ENCODE data around the gene OR1J1.

The OR1J1 gene, protein sequence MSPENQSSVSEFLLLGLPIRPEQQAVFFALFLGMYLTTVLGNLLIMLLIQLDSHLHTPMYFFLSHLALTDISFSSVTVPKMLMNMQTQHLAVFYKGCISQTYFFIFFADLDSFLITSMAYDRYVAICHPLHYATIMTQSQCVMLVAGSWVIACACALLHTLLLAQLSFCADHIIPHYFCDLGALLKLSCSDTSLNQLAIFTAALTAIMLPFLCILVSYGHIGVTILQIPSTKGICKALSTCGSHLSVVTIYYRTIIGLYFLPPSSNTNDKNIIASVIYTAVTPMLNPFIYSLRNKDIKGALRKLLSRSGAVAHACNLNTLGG
- 0 reads per million in 4 donors for total RNA-seq

DNA sequence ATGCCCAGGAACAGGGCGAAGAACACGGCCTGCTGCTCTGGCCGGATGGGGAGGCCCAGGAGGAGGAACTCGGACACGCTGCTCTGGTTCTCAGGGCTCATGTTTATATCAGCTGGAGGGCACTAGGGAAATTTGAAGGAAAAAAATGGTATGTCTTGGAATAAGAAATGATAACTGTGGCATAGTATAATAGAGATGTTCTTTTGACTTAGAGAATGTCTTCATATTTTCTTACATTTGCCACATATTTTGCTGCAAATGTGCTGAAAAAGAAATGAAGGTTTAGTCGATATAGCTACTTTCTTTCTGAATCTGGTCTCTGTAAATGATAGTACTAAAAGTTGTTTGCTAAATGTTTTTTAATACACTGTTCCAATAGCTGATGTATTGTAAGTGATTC lies at the start of gene OR1J1:
Gene OR1J1, minus strand, starts transcription at position 101 of the 400 bp plus-strand sequence. Its CDS starts 0 bp downstream, at position 101.
- DNase-seq = no peak

DNA sequence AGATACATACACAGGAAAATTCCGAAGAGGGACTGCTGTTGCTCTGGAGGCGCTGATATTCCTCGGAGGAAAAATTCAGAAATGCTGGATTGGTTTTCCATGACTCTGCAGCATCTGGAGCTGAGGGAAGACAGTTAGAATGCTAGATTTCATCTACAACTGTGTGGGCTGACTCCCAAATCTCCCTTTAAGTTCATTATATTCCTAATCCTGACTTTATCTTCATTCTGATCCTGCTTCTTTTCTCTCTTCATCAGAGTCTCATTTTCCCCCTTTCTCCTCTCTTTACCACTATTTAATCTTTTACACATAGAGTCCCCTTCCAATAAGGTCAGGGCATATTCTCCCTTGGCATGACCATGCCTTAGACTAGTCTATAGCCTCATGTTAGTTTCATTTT lies 49.5 kb upstream of the OR1J1 start, which contains the start of gene OR1N1:
Gene OR1N1, minus strand, starts transcription at position 101 of the 400 bp plus-strand sequence. Its CDS starts 0 bp downstream, at position 101.
- no peak for DNase-seq

DNA sequence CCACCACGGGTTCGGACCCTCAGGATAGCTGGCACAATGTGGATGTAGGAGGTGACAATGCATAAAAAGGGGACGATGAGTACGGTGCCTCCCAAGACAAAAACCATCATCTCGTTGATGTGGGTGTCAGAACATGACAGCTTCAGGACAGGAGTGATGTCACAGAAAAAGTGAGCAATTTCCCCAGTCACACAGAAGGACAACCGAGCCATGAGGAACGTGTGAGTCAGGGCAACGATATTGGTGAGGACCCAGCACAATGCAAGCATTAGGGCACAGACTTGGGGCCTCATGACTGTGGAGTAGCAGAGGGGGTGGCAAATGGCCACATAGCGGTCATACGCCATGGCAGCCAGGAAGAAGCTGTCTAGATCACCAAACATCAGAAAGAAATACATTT lies 48.9 kb upstream of the OR1J1 start:
- no peak for DNase-seq

DNA sequence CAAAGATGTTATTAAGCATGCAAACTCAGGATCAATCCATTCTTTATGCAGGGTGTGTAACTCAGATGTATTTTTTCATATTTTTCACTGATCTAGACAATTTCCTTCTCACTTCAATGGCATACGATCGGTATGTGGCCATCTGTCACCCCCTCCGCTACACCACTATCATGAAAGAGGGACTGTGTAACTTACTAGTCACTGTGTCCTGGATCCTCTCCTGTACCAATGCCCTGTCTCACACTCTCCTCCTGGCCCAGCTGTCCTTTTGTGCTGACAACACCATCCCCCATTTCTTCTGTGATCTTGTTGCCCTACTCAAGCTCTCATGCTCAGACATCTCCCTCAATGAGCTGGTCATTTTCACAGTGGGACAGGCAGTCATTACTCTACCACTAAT lies 41.6 kb upstream of the OR1J1 start:
- no peak for DNase-seq

DNA sequence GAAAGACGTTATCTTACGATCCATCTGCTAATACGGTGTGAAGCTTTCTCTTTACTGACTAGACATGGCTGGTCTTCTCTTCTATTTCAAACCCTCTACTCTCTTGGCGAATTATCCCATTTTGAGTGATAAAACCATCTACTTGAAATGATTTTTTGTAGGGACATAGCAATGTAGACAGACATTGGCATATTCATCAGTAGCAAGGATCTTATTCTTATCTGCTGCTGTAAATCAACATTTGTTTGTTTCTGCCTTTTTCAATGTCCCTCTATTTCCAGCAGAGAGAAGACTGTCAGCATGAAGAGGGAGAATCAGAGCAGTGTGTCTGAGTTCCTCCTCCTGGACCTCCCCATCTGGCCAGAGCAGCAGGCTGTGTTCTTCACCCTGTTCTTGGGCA lies 41.1 kb upstream of the OR1J1 start, which contains the start of gene OR1J4:
Gene OR1J4, plus strand, starts transcription at position 301 of the 400 bp plus-strand sequence. Its CDS starts 0 bp downstream, at position 301.
- no peak for DNase-seq

DNA sequence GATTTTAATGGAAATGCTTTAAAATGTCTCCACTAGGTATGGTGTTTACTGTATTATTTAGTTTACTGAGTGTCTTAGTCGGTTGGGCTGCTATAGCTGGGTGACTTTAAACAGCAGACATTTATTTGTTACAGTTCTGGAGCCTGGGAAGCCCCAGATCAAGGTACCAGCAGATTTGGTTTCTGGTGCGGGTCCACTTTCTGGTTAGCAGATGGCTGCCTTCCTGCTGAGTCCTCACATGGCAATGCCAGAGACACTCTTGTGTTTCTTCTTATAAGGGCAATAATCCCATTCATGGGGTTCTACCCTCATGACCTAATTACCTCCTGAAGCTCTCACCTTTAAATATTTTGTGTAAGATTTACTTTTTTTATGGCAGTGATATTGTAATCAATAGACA lies 40.5 kb upstream of the OR1J1 start:
- DNase-seq = no peak

DNA sequence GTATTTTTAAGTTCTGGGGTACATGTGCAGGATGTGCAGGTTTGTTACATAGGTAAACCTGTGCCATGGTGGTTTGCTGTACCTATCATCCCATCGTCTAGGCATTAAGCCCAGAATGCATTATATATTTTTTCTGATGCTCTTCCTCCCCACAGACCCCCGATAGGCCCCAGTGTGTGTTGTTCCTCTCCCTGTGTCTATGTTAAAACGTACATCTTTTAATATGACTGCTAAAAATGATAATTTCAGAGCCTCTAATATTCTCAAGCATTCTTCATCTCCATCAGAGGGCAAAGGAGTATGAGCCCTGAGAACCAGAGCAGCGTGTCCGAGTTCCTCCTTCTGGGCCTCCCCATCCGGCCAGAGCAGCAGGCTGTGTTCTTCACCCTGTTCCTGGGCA lies 32.8 kb upstream of the OR1J1 start, which contains the start of gene OR1J2:
Gene OR1J2, plus strand, starts transcription at position 301 of the 400 bp plus-strand sequence. Its CDS starts 0 bp downstream, at position 301.
- no peak for DNase-seq

DNA sequence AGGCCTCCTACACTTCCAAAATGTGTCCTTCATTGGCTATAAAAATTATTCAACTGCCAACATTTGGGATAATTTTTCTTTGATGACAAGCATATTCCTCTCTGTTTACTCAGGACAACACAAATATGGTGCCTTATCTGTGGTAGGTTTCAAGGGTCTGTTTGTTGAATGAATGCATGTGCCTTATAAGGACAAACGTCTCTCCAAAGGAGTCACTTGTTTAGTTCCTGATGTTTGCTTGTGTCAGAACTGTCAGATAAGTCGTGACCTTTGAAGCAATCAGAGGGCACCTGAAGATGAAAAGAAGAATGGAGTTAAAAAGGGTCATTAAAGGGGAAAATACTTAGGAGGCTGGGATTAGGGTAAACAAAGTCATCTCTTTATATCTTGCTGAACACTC lies 29.2 kb upstream of the OR1J1 start:
- no peak for DNase-seq

DNA sequence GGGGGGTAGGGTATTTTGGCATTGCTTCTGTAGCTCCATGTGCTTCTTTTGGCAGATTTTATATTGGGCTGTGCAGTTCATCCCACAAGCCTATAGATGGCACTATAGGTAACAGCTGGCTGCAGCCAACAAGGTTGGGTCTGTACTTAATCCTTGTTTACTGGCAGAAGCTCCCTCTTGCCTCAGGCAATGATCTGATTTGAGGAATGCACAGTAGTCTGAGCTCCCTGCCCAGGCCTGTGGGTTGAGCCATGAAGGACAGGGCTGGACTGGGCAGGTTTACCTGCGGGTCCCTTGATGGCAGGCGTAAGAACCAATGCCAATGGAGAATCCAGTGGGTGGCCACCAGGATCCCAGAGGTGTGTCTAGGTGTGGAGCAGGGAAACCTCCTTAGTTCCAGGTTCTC lies 21.2 kb upstream of the OR1J1 start:
- peak in 1 of 5 donors; percentile 23 for DNase-seq

DNA sequence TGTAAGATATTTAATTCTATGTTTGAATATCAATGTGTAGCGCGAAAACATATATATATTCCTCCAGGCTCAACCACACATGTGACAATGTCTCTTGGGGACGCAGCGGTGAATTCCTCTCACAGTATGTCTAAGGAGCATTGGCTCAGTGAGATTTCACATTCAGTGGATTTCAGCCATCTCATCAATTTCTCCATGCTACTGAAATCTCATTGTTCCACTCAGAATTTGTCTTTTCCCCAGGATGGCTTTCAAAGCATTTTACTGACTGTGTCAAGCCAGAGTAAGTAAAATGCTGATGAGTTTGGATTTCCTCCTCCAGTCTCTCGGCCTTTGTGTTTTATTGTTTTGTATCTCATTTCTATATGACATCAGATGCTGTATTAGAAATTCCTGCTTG lies 1.3 kb upstream of the OR1J1 start:
- no peak for DNase-seq

DNA sequence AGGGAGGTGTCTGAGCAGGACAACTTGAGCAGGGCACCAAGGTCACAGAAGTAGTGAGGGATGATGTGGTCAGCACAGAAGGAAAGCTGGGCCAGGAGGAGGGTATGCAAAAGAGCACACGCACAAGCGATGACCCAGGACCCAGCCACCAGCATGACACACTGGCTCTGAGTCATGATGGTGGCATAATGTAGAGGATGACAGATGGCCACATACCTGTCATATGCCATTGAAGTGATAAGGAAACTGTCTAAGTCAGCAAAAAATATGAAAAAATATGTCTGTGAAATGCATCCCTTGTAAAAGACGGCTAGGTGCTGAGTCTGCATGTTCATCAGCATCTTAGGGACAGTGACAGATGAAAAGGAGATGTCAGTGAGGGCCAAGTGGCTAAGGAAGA lies 380 bp downstream of the OR1J1 start:
- DNase-seq = no peak

DNA sequence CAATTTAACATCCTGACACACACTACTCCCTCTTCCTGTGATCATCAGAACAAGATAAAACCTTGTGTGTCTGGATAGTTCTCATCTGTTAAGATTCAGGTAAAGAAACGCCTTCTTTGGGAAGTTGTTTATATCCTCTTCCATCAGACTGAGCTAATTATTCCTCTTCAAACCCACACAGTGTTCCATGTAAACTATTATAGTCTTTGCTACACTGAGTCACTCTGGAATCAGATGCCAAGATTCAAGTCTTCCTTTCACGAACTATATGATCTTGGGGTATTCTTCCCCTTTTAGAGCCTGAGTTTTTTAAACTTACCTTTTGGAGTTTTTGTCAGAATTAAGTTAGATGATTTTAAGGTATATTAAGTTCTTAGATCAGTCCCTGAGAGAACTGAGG lies 2.0 kb downstream of the OR1J1 start:
- DNase-seq = no peak

DNA sequence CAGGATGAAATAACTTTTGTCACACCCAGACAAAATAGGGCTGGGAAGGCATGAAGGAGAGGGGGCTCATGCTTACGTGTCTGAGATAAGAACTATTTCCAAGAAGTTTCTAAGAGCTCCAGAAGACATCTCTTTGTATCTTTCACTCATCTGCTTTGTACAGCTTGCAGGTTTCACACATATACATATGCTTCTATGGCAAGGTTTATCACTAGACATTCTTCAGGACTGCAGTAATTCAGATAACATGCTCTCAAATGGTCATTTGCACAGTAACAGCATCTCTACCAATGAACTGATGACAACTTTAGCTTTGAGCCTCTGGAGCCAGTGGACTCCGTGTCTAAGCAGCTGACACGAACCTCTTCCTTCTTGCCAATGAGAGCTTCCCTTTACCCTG lies 3.2 kb downstream of the OR1J1 start:
- no peak for DNase-seq

DNA sequence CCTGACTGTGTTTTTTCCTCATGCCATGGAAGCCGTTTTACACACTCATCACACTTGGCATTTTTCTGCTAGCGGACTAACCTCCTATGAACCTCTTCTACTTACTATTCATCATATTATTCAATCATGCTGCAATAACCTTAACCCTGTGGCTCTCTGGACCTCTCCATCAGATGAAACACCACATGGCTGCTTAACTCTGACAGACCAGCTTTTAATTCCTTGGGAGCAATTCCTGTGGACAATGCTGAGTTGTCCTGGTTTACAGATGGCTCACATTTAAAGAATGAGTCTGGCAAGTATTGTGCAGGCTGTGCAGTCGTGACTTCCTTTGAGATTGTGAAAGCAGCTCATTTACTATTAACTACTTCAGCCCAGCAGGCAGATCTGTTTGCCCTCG lies 9.0 kb downstream of the OR1J1 start:
- no peak for DNase-seq

DNA sequence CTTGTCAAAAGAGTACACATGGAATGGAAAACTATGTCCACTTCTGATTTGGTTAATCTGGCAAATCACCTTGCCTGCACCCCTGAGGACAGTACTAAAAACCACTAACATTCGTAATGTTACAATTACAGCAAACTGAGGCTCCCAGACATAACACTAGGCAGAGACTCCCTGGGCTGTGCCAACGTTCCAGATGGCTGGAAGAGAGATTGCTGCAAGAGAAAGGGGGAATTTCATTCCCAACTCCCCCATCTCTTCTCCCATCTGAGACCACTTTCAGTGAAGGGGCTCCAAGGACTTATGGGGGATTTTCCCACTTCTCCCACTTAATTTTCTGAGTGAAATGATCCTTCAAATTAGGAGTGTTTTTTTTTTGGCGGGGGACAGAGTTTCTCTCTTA lies 11.3 kb downstream of the OR1J1 start:
- no peak for DNase-seq

DNA sequence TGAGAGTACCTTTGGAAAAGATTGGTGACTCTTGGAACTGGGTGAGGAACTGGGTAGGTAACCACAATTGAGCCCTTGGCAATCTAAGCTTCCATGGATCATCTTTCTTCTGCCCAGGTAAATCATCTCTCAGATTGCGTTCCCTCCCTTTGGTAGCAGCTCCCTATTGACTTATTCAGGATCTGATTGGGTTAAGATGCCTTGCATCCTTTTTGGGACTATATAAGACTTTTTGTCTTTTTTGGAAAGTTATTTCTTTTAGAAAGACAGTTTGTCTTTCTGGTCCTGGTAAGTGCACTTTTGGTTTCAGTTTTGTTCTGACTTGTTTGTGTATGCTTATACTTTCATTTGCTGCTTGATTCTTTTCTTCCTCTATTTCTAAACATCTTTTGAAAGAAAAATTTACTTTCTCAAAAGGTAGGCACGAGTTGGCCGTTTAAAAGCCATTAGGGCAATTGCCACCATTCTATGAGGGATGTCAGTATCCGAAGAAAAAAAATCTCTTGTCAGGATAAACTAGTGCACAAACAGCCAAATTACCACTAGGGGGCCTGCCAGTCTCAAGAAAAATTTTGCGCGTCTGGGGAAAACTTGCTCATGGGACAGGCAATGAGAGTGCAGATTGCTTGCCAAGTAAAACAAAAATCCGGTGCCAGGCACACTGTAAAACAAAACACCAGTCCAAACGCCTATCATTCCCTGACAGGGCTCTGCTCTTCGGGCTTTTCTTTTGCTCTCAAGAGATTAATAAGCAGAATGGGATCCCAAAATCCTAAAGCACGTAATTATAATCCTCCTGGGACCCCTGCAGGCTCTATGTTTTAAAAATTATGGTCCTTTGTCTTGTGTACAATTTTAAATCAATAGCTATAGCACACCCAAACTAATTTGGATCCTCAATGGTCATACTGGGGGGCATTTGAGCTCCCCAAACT lies 12.8 kb downstream of the OR1J1 start:
- DNase-seq = peak; percentile 11 to 77 (median 38)

DNA sequence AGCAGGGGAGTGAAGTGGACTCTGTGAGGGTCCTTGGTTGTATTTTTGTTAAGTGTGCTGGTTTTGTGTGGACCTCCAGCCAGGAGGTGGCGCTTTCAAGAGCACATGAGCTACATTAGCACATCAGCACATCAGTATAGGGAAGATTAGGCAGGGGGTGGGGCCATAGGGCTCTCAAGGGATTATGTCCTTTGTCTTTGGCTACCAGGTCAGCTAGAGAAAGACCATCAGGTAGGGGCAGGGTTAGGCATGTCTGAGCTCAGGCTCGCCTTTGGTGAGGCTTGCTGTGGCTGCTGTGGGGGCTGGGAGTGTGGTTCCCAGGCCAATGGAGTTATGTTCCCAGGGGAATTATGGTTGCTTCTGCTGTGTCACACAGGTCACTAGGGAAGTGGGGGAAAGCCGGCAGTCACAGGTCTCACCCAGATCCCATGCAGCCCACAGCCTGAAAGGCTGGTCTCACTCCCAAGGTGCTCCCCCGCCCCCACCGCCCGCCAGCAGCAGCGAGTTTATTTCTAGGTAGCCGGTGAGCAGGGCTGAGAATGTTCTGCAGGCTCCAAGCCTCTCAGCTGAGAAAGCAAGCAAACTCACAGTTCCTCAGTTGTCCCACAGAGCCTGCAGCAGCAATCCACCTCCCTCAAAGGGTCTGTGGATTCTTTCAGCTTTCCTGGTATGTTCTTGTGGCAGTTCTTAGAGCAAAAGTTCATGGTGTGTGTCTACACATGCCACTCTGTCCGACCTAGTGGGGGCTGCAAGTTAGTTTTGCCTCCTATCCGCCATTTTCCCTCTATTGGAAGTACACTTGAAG lies 13.7 kb downstream of the OR1J1 start:
- peak in 1 of 5 donors; percentile 21 for DNase-seq

DNA sequence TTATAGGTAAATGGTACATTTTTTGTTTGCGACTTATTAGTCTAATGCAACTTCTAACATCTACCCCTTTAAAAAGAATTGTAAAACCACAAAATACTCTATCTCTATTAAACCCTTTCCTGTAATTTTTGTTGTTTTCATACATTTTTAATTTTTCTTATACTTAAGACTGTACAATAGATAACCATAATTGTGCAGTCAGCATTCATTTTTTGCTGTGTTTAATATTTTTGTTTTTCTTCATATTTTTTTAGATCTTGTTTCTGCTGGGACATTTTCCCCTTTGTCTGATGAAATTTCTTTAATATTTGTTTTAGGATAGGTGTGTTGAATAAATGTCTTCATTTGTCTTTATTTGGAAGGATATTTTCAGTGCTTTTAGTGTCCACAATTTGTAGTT lies 19.9 kb downstream of the OR1J1 start:
- no peak for DNase-seq

DNA sequence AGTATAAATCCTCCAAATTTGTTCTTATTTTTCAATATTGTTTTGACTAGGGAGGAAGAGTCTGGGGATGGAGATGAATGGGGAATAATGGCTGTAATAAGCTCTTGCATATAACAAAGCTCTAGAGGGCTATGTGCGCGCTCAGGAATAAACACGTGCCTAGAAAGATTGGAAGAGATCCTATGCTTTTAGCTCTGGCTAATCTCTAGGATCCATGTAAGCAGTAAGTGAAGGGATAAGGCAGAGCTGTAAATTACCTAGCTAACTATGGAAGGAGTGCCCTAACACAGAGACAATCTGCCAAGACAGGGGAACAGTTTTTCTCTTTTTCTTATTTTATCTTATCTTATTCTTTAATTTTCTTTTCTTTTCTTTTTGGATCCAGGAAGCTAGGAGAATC lies 21.6 kb downstream of the OR1J1 start:
- DNase-seq = no peak

DNA sequence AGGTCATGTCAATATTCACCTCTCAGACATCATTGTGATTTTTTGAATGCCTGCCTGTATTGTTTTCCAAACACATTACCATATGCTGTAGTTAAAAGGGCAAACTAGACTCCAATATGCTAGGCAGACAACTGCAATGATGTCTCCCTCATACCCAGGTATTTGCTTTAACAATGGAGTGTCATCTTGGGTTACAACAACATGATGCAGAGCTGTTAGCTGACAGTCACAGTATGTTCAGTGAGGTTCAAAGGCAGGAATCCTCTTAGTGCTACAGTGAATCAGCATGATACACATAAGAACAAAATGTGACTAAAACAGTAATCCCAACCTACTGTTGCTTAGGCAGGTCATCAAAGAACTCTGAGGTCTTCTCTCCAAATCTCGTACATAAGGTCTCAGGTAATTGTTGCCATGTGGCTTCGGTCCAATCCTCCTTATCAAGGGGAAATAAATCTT lies 24.0 kb downstream of the OR1J1 start:
- no peak for DNase-seq

DNA sequence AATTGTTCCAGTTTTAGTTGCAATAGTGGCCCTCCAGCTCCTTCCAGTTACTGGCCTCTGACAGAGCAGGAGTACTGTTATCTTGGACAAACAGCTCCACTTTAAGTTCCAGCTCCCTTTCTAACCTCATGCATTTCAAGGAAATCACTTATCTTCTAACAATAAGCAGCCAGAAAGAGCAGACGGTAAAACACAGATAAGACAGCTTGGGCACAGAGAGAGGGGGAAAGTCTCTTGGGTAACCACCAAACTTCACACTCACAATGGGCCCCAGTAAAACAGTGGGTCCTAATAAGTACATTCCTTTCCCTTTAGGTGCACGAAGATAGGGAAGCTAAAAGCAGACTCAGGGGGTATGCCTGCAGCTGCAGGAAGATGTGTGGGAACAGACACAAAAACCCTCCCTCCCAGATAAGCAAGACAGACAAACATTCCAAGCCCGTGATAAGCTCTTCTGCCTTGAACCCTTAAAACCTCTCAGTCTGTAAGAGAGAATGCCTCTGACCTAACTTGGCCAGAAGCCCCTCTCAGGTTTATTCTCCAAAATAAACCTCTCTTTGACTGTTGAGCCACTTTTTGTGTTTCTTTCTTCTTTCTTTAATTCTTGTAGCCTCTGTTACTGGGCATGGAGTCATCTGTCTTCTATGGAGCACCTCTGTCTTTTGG lies 30.8 kb downstream of the OR1J1 start:
- no peak for DNase-seq

All from T-helper 1 cell (primary cell).